CD8-positive, alpha-beta memory T cell (primary cell): ENCODE measurements around the gene DAPK3. TPM values are rescaled to one million over a fixed set of nuclear protein-coding genes. Genes with fewer than 3 reads are reported as not detected.
"Not testable (repeated sequence)": the region's sequence is repeated elsewhere in the genome, so short reads cannot be mapped to it uniquely, and the experiment has no call there.

Experiments
- CTCF ChIA-PET: fragments of 350-600 bp; sonication (Branson Sonifier 250); formaldehyde crosslinking; loops from one replicate; lab custom pipeline; 2021; ENCODE audit warnings: antibody characterized with exemption; lab: Charles Lee
- POLR2A ChIA-PET: fragments of 350-600 bp; sonication (Branson Sonifier 250); formaldehyde crosslinking; loops from one replicate; lab custom pipeline; 2021; ENCODE audit warnings: antibody characterized with exemption; lab: Charles Lee
- DNase-seq, 5 donors: peaks; one replicate each; pipeline versions ENCODE4 v3.0.0 to v3.0.0-alpha.2; 2020 to 2022; ENCODE audit warnings: mixed read lengths in 1 of 5
- H3K27ac ChIP-seq: one replicate; pipeline ENCODE4 v1.7.0; 2013; ENCODE audit warnings: low read depth, mild to moderate bottlenecking, low read length, moderate library complexity
- H3K27me3 ChIP-seq: 2 replicates; pipeline ENCODE4 v1.7.0; 2013; ENCODE audit warnings: low read length, mild to moderate bottlenecking; ENCODE audit not compliant: insufficient read depth, poor library complexity, severe bottlenecking
- H3K36me3 ChIP-seq: 2 replicates; pipeline ENCODE4 v1.7.0; 2013; ENCODE audit warnings: mild to moderate bottlenecking, low read length, moderate library complexity; ENCODE audit not compliant: insufficient read depth
- H3K4me1 ChIP-seq: 2 replicates; pipeline ENCODE4 v1.7.0; 2013; ENCODE audit warnings: mild to moderate bottlenecking, low read length, moderate library complexity; ENCODE audit not compliant: insufficient read depth
- H3K4me3 ChIP-seq: 2 replicates; pipeline ENCODE4 v1.7.0; 2013; ENCODE audit warnings: mild to moderate bottlenecking, low read length
- H3K9me3 ChIP-seq: 2 replicates; pipeline ENCODE4 v1.7.0; 2013; ENCODE audit warnings: mild to moderate bottlenecking, low read length
- H3K27ac Mint-ChIP-seq, 8 donors: one replicate each; pipeline ENCODE4 v1.8.0; 2020 to 2021; ENCODE audit warnings: mixed read lengths in 8 of 8, mild to moderate bottlenecking in 6 of 8, inconsistent platforms in 3 of 8, moderate library complexity in 3 of 8
- H3K27me3 Mint-ChIP-seq, 2 donors: one replicate each; pipeline ENCODE4 v1.8.0; 2020 to 2021; ENCODE audit warnings: mixed read lengths in 2 of 2, mild to moderate bottlenecking in 1 of 2, moderate library complexity in 1 of 2
- H3K36me3 Mint-ChIP-seq, 3 donors: one replicate each; pipeline ENCODE4 v1.8.0; 2020 to 2021; ENCODE audit warnings: mixed read lengths in 3 of 3, inconsistent platforms in 1 of 3, mild to moderate bottlenecking in 1 of 3
- H3K4me1 Mint-ChIP-seq, 3 donors: one replicate each; pipeline ENCODE4 v1.8.0; 2020 to 2021; ENCODE audit warnings: mixed read lengths in 3 of 3, inconsistent platforms in 1 of 3, mild to moderate bottlenecking in 1 of 3
- H3K4me3 Mint-ChIP-seq, 7 donors: one replicate each; pipeline ENCODE4 v1.8.0; 2020 to 2021; ENCODE audit warnings: mixed read lengths in 7 of 7, mild to moderate bottlenecking in 6 of 7, moderate library complexity in 4 of 7, inconsistent platforms in 2 of 7
- H3K9me3 Mint-ChIP-seq, 5 donors: one replicate each; pipeline ENCODE4 v1.8.0; 2020 to 2022; ENCODE audit warnings: mixed read lengths in 5 of 5, mild to moderate bottlenecking in 3 of 5, moderate library complexity in 2 of 5, inconsistent platforms in 1 of 5
- polyA plus RNA-seq: library from polyadenylated mRNA; unstranded; fragments of 300-500 nt; fragmentation: Illumina TruSeq; gene quantifications from one replicate; pipeline ENCODE4 v1.2.3, GENCODE V29; 2021
- total RNA-seq, 2 experiments: library from RNA; stranded (reverse); gene quantifications; one replicate each; pipeline ENCODE4 v1.2.3, GENCODE V29; 2021

The DAPK3 gene
- total and polyA plus RNA-seq, 3 experiments from 2014 or later: 38.5 to 44.9 (median 42.5) TPM

DNA sequence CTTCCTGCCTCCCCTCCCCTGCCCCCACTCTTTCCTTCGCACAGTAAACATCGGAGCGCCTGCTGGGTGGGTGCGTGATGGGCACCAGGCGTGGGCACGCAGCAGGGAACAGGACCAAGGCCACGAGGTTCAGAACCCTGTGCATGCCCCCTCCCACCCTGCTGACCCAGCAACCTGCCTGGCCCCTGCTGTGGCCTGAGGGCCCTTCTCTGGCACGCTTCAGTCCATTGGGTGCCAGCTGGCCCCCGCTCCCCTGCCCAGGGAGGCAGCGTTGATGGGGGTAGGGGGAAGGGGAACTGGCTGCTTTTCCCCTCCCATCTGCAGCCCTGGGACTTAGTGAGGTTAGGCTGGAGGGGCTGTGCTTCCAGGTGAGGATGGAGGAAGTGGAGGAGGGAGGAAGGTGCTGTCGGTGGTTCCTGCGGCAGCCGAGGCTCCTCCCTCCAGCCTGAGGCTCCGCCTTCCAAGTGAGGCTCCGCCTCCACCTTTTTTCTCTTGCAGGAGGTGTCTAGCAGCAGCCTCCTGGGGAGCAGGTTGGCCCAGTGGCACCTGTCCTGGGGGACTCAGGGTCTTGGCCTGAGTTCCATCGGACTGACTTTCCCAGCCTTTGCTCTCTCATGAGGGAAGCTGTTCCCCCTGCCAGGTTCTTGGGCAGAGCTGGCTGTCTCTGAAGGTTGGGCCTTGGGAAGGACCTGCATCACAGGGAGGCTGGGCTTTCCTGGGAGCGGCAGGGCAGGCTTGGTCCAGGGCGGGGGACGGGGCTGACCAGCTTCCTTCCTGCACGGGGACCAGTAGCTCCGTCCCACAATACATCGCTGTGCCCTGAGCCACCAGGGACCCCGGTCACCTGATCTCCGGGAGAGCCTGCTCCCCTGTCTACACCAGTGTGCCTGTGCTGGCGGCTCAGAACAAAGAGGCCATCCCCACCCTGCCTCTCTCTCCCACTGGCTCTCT is 43.9 kb upstream of the DAPK3 start:
- H3K9me3 ChIP-seq: no peaks in the 10 kb centered on the region
- no peak overlapping the region for H3K27ac ChIP-seq
- peaks cover 0 to 53% (median 0%) of the 10 kb centered on the region in 3 donors for H3K36me3 Mint-ChIP-seq
- H3K4me3 ChIP-seq: no peak overlapping the region
- peak overlapping the region in 1 of 8 donors; percentile 91 for H3K27ac Mint-ChIP-seq
- H3K27me3 Mint-ChIP-seq: no peaks in the 10 kb centered on the region
- no peak overlapping the region for H3K4me3 Mint-ChIP-seq
- CTCF ChIA-PET: no interaction called here
- peaks cover 8% of the 10 kb centered on the region for H3K4me1 ChIP-seq
- H3K9me3 Mint-ChIP-seq: no peaks in the 10 kb centered on the region
- peaks cover 5 to 49% (median 15%) of the 10 kb centered on the region in 3 donors for H3K4me1 Mint-ChIP-seq
- POLR2A ChIA-PET: interaction anchor here (0.6 kb wide), 1 partner anchor 902 kb away, joined by 3 read pairs; no protein-coding TSS in a partner anchor
- peak in 3 of 5 donors; percentile 21 to 41 (median 31) for DNase-seq
- H3K36me3 ChIP-seq: no peaks in the 10 kb centered on the region
- H3K27me3 ChIP-seq: no peaks in the 10 kb centered on the region

DNA sequence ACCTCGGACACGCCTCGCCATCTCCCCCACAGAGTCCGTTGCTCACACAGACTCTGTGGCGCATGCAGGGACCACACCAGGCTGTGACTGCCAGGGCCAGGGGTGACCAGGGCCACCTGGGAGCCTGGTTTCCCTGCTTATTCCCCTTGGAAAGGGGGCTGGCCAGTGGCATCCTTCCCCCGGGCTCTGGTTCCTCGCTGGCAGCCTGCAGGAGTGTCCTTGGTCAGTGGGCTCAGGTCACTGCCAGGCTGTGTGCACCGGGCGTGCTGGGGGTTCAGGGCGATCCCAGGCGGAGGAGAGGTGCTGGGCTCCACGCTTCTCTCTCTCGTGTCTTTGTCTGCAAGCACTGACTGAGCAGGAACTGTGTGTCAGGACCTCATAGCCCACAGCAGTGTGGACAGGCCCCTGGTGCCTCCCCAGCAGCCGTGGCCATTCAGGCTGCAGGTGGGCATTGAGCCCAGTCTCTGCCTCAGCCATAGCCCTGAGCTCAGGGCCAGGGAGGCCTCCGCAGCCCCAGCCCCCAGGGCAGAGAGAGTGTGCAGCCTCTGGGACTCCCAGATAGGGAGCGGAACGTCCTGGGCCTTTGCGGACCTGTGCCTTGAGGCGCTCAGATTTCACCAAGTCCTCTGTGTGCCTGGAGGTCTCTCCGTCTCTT is 43.1 kb upstream of the DAPK3 start:
- Histone ChIP-seq H3K36me3 (no peaks in the 10 kb centered on the region), H3K4me3 (no peak overlapping the region), H3K27me3 (no peaks in the 10 kb centered on the region), H3K9me3 (no peaks in the 10 kb centered on the region), H3K27ac (no peak overlapping the region), H3K4me1 (peaks cover 13% of the 10 kb centered on the region)
- DNase-seq: no peak
- ChIA-PET POLR2A (no interaction called here), CTCF (no interaction called here)
- Mint-ChIP-seq H3K4me3 (no peak overlapping the region), H3K27ac (peak overlapping the region in 1 of 8 donors; percentile 91), H3K9me3 (no peaks in the 10 kb centered on the region), H3K36me3 (peaks cover 0 to 53% (median 0%) of the 10 kb centered on the region in 3 donors), H3K27me3 (no peaks in the 10 kb centered on the region), H3K4me1 (peaks cover 13 to 57% (median 22%) of the 10 kb centered on the region in 3 donors)

DNA sequence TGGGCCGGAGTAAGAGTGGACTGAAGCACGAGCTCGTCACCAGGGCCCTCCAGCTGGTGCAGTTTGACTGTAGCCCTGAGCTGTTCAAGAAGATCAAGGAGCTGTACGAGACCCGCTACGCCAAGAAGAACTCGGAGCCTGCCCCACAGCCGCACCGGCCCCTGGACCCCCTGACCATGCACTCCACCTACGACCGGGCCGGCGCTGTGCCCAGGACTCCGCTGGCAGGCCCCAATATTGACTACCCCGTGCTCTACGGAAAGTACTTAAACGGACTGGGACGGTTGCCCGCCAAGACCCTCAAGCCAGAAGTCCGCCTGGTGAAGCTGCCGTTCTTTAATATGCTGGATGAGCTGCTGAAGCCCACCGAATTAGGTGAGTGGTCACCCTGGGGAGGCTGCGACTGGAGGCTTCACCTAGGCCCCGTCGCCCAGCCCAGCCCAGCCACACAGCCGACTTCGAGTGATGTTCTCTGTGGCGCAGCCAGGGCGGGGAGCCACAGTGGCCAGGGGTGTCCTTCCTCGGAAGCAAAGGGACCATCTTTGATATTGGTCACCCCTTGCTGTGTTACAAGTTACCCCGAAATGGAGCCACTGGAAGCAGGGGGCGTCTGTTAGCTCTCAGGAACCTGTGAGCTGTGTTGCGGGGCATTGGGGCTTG is 42.2 kb upstream of the DAPK3 start:
- CTCF ChIA-PET: no interaction called here
- no peaks in the 10 kb centered on the region for H3K9me3 ChIP-seq

DNA sequence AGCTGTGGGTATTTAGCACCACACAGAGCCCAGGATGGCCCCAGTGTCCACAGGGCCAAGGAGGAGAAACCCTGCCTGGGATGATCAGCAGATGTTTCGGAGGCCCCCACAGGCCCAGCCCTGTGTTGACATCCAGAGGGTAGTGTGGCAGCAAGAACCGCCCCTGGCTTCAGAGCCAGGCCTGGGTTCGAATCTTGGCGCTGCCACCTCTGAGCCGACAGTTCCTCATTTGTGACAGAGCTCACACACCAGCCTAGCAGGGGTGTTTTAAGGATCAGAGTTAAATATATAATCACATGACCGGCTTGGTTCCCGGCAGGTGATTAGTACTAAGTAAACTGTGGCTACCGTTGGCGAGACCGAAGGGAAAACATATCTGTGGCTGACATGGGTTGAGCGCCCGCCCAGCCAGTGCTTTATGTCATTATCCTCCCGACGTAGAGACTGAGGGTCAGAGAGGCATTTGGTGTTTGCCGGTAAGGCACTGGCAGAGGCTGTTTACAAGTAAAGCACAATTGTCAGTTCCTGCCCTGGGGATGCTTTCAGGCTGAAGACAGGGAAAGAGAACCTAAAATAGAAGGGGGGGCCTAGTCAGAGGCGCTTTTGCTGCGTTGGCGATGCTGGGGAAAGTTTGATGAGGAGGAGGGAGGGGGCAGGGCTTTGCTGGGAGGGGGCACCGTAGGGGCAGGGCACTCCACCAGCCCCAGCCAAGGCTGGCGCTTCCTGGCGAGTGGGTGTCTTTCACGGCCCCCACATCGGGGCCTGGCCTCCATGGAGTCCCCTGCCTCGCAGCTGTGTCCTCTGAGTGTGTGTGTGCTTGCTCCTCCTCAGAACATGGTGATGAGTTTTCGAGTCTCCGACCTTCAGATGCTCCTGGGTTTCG is 41.4 kb upstream of the DAPK3 start:
- Mint-ChIP-seq H3K27me3 (no peaks in the 10 kb centered on the region), H3K9me3 (no peaks in the 10 kb centered on the region), H3K27ac (peak overlapping the region in 1 of 8 donors; percentile 26), H3K4me3 (no peak overlapping the region), H3K36me3 (peaks cover 0 to 45% (median 0%) of the 10 kb centered on the region in 3 donors), H3K4me1 (peaks cover 20 to 58% (median 26%) of the 10 kb centered on the region in 3 donors)
- Histone ChIP-seq H3K27ac (no peak overlapping the region), H3K4me1 (peaks cover 23% of the 10 kb centered on the region), H3K4me3 (no peak overlapping the region), H3K9me3 (no peaks in the 10 kb centered on the region), H3K36me3 (no peaks in the 10 kb centered on the region), H3K27me3 (no peaks in the 10 kb centered on the region)
- no peak for DNase-seq
- CTCF ChIA-PET: no interaction called here
- POLR2A ChIA-PET: no interaction called here

More for the DNA sequence above, 42.2 kb upstream of the DAPK3 start:
- H3K27ac ChIP-seq: no peak overlapping the region
- peaks cover 22% of the 10 kb centered on the region for H3K4me1 ChIP-seq
- no peak overlapping the region for H3K4me3 Mint-ChIP-seq
- H3K9me3 Mint-ChIP-seq: no peaks in the 10 kb centered on the region
- H3K27ac Mint-ChIP-seq: no peak overlapping the region
- no peaks in the 10 kb centered on the region for H3K27me3 Mint-ChIP-seq
- peaks cover 20 to 59% (median 26%) of the 10 kb centered on the region in 3 donors for H3K4me1 Mint-ChIP-seq
- DNase-seq: no peak
- H3K36me3 ChIP-seq: no peaks in the 10 kb centered on the region
- no peak overlapping the region for H3K4me3 ChIP-seq
- peaks cover 0 to 48% (median 0%) of the 10 kb centered on the region in 3 donors for H3K36me3 Mint-ChIP-seq
- POLR2A ChIA-PET: no interaction called here
- no peaks in the 10 kb centered on the region for H3K27me3 ChIP-seq

DNA sequence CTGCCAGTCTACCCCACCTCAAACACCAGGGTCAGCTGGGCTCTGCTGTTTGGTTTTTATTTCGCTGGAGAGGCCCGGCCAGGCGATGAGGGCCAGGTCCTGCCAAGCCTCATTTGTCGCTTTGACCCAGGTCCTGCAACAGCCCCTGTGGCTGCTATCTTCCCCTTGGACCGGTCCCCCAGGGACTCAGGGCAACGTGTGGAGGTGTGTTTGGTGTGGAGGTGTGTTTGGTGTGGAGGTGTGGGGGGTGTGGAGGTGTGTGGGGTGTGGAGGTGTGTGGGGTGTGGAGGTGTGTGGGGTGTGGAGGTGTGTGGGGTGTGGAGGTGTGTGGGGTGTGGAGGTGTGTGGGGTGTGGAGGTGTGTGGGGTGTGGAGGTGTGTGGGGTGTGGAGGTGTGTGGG is 40.5 kb upstream of the DAPK3 start:
- H3K27me3 Mint-ChIP-seq, POLR2A ChIA-PET, H3K27me3 ChIP-seq, H3K36me3 ChIP-seq, DNase-seq, H3K4me3 ChIP-seq, H3K27ac ChIP-seq, H3K9me3 ChIP-seq, CTCF ChIA-PET, H3K9me3 Mint-ChIP-seq: not testable (repeated sequence)
- Mint-ChIP-seq H3K27ac (peak overlapping the region in 3 of 8 donors; percentile 19 to 33 (median 32)), H3K4me1 (peaks cover 20 to 53% (median 29%) of the 10 kb centered on the region in 3 donors), H3K36me3 (peaks cover 0 to 38% (median 0%) of the 10 kb centered on the region in 3 donors), H3K4me3 (peak overlapping the region in 2 of 7 donors; percentile 20 to 47)
- peaks cover 27% of the 10 kb centered on the region for H3K4me1 ChIP-seq

DNA sequence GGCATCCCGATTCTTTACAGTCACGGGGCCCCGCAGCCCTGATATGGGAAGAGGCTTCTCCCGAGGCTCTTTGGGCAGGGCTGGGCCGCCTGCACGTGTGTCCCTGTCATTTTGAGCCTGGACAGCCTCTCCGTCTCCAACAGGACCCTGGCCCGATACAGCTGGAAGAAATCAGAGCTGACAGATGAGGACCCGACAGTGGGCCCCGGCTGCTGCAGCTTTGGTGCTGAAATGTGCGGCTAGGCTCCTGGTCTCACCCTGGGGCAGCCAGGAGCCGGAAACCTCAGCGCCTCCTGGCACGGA is 39.9 kb upstream of the DAPK3 start:
- Mint-ChIP-seq H3K9me3 (no peaks in the 10 kb centered on the region), H3K27me3 (no peaks in the 10 kb centered on the region), H3K4me3 (peak overlapping the region in 3 of 7 donors; percentile 31 to 83 (median 51)), H3K27ac (peak overlapping the region in 1 of 8 donors; percentile 32), H3K4me1 (peaks cover 20 to 50% (median 30%) of the 10 kb centered on the region in 3 donors), H3K36me3 (peaks cover 0 to 34% (median 0%) of the 10 kb centered on the region in 3 donors)
- ChIA-PET CTCF (no interaction called here), POLR2A (no interaction called here)
- Histone ChIP-seq H3K4me1 (peaks cover 28% of the 10 kb centered on the region), H3K27me3 (no peaks in the 10 kb centered on the region), H3K36me3 (no peaks in the 10 kb centered on the region), H3K27ac (no peak overlapping the region), H3K9me3 (no peaks in the 10 kb centered on the region), H3K4me3 (no peak overlapping the region)
- no peak for DNase-seq
